ENCODE data around the gene TTC27.

The TTC27 gene

GRCh38 chr2:32671885-32672533 is 44.2 kb downstream of the TTC27 start:
- DNase-seq, result no peak

DNA sequence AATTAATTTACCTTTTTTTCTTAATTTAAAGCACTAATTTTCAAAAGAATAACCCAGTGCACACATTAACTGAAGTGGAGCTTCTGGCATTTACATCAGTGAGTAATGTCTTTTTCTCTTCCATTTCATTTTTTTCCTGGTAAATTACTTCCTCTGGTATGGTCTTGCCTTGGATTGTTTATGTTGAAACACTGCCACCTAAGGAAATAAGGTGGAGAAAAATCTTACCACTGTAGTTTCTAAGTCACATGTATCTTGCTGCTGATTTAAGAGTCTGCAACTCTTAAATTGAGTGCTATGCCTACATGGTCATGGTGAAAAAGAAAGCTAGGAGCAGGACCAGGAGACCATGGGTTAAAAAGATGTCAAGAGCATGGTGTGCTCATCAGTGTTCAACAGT is 51.0 kb downstream of the TTC27 start:
- DNase-seq, result no peak

GRCh38 chr2:32680942-32681341 is 53.1 kb downstream of the TTC27 start:
- DNase-seq, result no peak

DNA sequence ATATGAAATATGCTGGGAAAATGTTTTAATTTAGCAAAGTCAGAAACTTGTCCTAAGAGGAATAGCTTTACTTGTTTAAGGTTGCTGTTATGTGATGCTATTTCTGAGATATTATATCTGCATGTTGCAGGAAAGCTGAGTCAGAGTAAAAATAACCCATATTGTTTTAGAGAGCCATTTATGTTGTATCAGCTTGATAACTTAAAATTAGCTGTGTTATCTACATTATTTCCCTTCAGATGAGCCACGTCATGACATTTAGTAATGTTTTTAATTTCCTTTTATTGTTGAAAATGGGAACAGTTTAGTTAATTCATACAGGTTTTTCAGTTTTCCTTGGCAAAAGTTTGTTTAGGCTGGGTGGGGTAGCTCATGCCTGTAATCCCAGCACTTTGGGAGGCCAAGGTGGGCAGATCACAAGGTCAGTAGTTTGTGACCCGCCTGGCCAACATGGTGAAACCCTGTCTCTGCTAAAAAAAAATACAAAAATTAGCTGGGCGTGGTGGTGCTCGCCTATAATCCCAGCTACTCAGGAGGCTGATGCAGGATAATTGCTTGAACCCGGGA is 55.8 kb downstream of the TTC27 start:
- DNase-seq, result peak; percentile 46

GRCh38 chr2:32688541-32688940 is 60.7 kb downstream of the TTC27 start:
- DNase-seq, result peak; percentile 68

GRCh38 chr2:32691678-32692077 is 63.8 kb downstream of the TTC27 start:
- DNase-seq, result no peak

DNA sequence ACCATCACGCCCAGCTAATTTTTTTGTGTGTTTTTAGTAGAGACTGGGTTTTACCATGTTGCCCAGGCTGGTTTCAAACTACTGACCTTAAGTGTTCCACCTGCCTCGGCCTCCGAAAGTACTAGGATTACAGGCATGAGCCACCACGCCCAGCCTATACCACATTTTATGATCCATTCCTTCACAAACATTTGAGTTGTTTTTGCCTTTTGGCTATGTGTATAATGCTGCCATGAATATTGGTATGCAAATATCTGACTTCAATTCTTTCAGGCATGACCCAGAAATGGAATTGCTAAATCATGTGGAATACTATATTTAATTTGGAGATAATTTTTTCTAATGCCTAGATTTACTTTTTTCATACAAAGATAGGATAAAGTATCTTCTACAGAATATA is 68.6 kb downstream of the TTC27 start:
- DNase-seq, result no peak

GRCh38 chr2:32697156-32697555 is 69.3 kb downstream of the TTC27 start:
- DNase-seq, result peak; percentile 83

- no peak for DNase-seq
Measured at GRCh38 chr2:32699151-32699550, 71.3 kb downstream of the TTC27 start.

DNA sequence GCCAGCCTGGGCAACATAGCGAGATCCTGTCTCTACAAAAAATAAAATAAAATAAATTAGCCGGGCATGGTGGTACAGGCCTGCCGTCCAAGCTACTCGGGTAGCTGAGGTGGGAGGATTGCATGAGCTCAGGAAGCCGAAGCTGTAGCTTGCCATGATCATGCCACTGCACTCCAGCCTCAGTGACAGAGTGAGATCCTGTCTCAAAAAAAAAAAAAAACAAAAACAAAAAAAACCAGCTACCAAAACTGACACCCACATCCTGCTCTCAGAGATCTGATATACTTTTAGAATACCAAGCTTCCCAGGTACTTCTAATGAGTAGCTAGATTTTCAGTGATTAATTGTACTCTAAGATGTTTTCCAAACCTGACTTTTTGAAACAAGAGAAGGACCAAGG is 74.0 kb downstream of the TTC27 start:
- DNase-seq, result no peak

GRCh38 chr2:32702303-32703064 is 74.6 kb downstream of the TTC27 start:
- DNase-seq, result no peak

- DNase-seq, result no peak
Measured at GRCh38 chr2:32706815-32707579, 79.1 kb downstream of the TTC27 start.

GRCh38 chr2:32711219-32711618 is 83.4 kb downstream of the TTC27 start:
- DNase-seq, result peak; percentile 26

DNA sequence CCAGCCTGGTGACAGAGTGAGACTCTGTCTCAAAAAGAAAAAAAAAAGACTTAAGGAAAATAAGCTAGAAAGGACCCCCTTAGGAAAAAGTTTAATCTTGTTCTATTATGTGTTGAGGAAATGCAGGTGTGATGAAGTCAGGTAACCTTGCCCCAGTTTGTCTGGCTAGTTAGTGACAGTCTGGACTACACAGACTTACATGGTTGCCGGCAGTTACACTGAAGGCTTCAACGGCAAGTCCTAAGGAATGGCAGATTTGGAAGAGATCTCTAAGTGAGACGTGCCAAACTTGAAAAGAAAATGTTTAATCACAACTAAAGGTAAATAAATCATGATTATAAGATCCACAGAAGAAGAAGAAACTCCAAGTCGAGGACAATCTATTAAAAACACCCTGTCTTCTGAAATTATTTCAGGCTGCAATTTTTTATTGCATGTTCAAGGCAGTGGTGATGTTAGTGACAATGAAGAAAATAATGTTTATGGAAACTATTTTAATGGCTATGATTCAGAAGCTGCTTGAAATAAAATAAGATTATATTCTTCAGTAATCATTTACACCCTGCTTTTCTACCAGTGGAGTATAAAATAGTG is 84.2 kb downstream of the TTC27 start:
- no peak for DNase-seq

GRCh38 chr2:32712870-32713269 is 85.0 kb downstream of the TTC27 start:
- peak; percentile 35 for DNase-seq

- no peak for DNase-seq
Measured at GRCh38 chr2:32714521-32714920, 86.7 kb downstream of the TTC27 start.

DNA sequence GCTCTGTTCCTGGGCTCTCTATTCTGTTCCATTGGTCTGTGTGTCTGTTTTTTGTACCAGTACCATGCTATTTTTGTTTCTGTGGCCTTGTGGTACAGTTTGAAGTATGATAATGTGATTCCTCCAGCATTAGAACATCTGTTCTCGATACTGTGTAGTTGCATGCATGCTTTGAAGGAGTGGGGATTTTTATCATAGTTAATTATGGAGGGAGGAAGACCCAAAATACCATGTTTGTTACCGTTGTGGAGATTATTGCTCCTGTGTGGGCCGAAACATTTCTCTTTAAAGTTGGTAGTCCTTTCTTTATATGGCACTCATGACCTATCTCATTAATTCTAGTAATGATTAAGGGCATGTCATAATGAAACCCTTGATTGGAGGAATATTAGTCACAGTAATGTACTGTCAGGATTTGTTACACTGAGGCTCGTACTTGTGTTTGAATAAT is 87.6 kb downstream of the TTC27 start:
- no peak for DNase-seq

DNA sequence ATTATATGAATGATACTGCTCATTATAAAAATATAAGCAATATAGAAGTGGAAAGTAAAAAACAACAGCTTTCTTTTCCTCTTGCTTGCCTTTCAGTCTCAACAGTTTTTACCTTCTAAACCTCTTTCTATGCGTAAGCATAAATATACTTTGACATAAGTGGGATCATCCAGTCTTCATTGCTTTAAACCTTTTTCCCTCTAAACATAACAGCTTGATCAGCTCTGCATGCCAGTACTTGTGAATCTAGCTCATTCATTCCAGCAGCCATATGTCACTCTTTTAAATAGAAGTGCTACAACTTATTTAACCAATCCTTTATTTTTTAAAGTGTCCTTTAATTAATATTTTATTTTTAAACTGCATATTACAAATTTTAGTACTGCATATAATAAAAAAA is 88.1 kb downstream of the TTC27 start:
- no peak for DNase-seq

- DNase-seq, result no peak
Measured at GRCh38 chr2:32716598-32716997, 88.7 kb downstream of the TTC27 start.

- DNase-seq, result peak; percentile 65
Measured at GRCh38 chr2:32718752-32719151, 90.9 kb downstream of the TTC27 start.

GRCh38 chr2:32719430-32719829 is 91.6 kb downstream of the TTC27 start:
- peak; percentile 53 for DNase-seq

DNA sequence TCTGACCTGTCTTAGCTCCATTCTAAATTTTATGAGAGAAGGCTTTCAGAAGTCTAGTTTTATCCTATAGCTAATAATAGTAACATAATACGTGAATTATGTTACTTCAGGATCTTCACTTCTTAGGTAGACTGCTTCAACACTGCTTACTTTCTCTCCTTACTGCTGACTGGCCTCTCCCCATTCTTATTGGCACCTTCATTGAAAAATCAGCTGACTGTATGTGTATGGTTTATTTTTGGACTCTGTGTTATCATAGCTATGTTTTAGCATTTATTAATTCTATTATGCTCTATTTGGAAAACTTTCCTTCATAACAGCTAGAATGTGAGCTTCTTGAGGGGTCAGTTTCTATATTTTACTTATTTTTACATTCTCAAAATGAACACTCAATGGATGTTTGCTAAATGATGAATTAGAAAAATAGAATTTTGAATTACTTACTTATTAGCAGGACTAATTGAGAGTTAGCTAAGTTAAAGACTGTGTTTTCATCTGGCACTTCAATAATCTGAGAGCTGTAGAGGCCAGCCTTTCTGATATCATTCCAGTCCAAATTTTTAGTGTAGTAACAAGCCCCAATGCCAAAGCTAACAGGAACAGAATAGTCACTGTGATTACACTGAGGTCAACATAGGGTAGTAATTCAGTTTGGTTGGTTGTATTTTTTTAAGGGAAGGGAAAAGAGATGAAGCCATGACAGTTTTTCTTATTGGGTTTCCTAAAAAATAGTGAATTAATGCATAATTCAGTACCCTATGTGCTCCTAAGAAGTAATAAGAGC is 92.3 kb downstream of the TTC27 start:
- no peak for DNase-seq

All from hematopoietic multipotent progenitor cell treated with erythropoietin and hydrocortisone succinate and interleukin-3 and kit ligand, for 4 days (in vitro differentiated cells).